IPS-20b (cell line): ENCODE measurements around the gene FIG4.
"Not testable (repeated sequence)": the region's sequence is repeated elsewhere in the genome, so short reads cannot be mapped to it uniquely, and the experiment has no call there.

Experiments
- H3K27ac ChIP-seq: one replicate; pipeline ENCODE4 v1.5.1; 2013; ENCODE audit warnings: low read length
- H3K27me3 ChIP-seq: 2 replicates; pipeline ENCODE4 v1.6.1; 2013; ENCODE audit warnings: mild to moderate bottlenecking, low read length, inconsistent platforms; ENCODE audit not compliant: insufficient read depth
- H3K36me3 ChIP-seq: 2 replicates; pipeline ENCODE4 v1.6.1; 2013; ENCODE audit warnings: low read depth, mild to moderate bottlenecking, inconsistent platforms, low read length, moderate library complexity; ENCODE audit not compliant: insufficient read depth
- H3K4me1 ChIP-seq: 2 replicates; pipeline ENCODE4 v1.6.1; 2013; ENCODE audit warnings: mild to moderate bottlenecking, control low read depth, inconsistent platforms, low read length, moderate library complexity; ENCODE audit not compliant: insufficient read depth
- H3K4me3 ChIP-seq: 2 replicates; pipeline ENCODE4 v1.5.1; 2013; ENCODE audit warnings: mild to moderate bottlenecking, low read length, inconsistent platforms
- H3K9ac ChIP-seq: 2 replicates; pipeline ENCODE4 v1.6.1; 2013; ENCODE audit warnings: low read depth, mild to moderate bottlenecking, inconsistent platforms, low read length, moderate library complexity
- H3K9me3 ChIP-seq: 2 replicates; pipeline ENCODE4 v1.6.1; 2013; ENCODE audit warnings: mild to moderate bottlenecking, low read depth, low read length, inconsistent platforms; ENCODE audit not compliant: insufficient read depth

The FIG4 gene

GRCh38 chr6:109762166-109762565 lies 71.1 kb downstream of the FIG4 start:
- Histone ChIP-seq H3K27ac (no peak overlapping the region), H3K36me3 (peaks cover 12% of the 10 kb centered on the region), H3K4me1 (no peaks in the 10 kb centered on the region)

GRCh38 chr6:109762769-109763441 lies 71.8 kb downstream of the FIG4 start:
- Histone ChIP-seq H3K27ac (no peak overlapping the region), H3K9ac (no peak overlapping the region), H3K36me3 (peaks cover 12% of the 10 kb centered on the region), H3K9me3 (no peaks in the 10 kb centered on the region; the same call in 1 of the 2 replicates), H3K4me1 (no peaks in the 10 kb centered on the region), H3K4me3 (no peak overlapping the region), H3K27me3 (no peaks in the 10 kb centered on the region)

More at GRCh38 chr6:109762166-109762565, 71.1 kb downstream of the FIG4 start:
- no peaks in the 10 kb centered on the region for H3K27me3 ChIP-seq
- H3K4me3 ChIP-seq = no peak overlapping the region
- H3K9ac ChIP-seq = no peak overlapping the region
- H3K9me3 ChIP-seq = no peaks in the 10 kb centered on the region; the same call in 1 of the 2 replicates

GRCh38 chr6:109766167-109766566 lies 75.1 kb downstream of the FIG4 start:
- no peaks in the 10 kb centered on the region for H3K27me3 ChIP-seq
- no peaks in the 10 kb centered on the region for H3K4me1 ChIP-seq
- H3K4me3 ChIP-seq = no peak overlapping the region

GRCh38 chr6:109767961-109768360 lies 76.9 kb downstream of the FIG4 start:
- Histone ChIP-seq H3K4me3 (no peak overlapping the region), H3K9ac (no peak overlapping the region), H3K9me3 (no peaks in the 10 kb centered on the region), H3K27me3 (no peaks in the 10 kb centered on the region), H3K36me3 (peaks cover 12% of the 10 kb centered on the region), H3K4me1 (no peaks in the 10 kb centered on the region), H3K27ac (no peak overlapping the region)

More at GRCh38 chr6:109766167-109766566, 75.1 kb downstream of the FIG4 start:
- H3K9ac ChIP-seq = no peak overlapping the region
- H3K9me3 ChIP-seq = no peaks in the 10 kb centered on the region
- no peak overlapping the region for H3K27ac ChIP-seq
- peaks cover 12% of the 10 kb centered on the region for H3K36me3 ChIP-seq

- H3K36me3 ChIP-seq = peaks cover 12% of the 10 kb centered on the region
- H3K9ac ChIP-seq = no peak overlapping the region
- no peaks in the 10 kb centered on the region for H3K9me3 ChIP-seq
Observed at GRCh38 chr6:109768485-109768884, 77.4 kb downstream of the FIG4 start.

GRCh38 chr6:109769213-109769612 lies 78.1 kb downstream of the FIG4 start:
- Histone ChIP-seq H3K4me1 (no peaks in the 10 kb centered on the region), H3K36me3 (peaks cover 12% of the 10 kb centered on the region), H3K27me3 (no peaks in the 10 kb centered on the region), H3K9me3 (no peaks in the 10 kb centered on the region), H3K9ac (no peak overlapping the region), H3K27ac (no peak overlapping the region), H3K4me3 (no peak overlapping the region)

More at GRCh38 chr6:109768485-109768884, 77.4 kb downstream of the FIG4 start:
- H3K4me1 ChIP-seq = no peaks in the 10 kb centered on the region
- H3K27ac ChIP-seq = no peak overlapping the region
- no peak overlapping the region for H3K4me3 ChIP-seq
- no peaks in the 10 kb centered on the region for H3K27me3 ChIP-seq

- Histone ChIP-seq H3K4me3 (no peak overlapping the region), H3K9ac (no peak overlapping the region), H3K4me1 (no peaks in the 10 kb centered on the region), H3K9me3 (no peaks in the 10 kb centered on the region), H3K27me3 (no peaks in the 10 kb centered on the region), H3K27ac (no peak overlapping the region), H3K36me3 (peaks cover 9% of the 10 kb centered on the region)
Observed at GRCh38 chr6:109770047-109770446, 79.0 kb downstream of the FIG4 start.

GRCh38 chr6:109770779-109771178 lies 79.7 kb downstream of the FIG4 start:
- Histone ChIP-seq H3K9me3 (no peaks in the 10 kb centered on the region), H3K27ac (no peak overlapping the region), H3K4me3 (no peak overlapping the region), H3K27me3 (no peaks in the 10 kb centered on the region), H3K9ac (no peak overlapping the region), H3K4me1 (no peaks in the 10 kb centered on the region), H3K36me3 (peaks cover 7% of the 10 kb centered on the region)

DNA sequence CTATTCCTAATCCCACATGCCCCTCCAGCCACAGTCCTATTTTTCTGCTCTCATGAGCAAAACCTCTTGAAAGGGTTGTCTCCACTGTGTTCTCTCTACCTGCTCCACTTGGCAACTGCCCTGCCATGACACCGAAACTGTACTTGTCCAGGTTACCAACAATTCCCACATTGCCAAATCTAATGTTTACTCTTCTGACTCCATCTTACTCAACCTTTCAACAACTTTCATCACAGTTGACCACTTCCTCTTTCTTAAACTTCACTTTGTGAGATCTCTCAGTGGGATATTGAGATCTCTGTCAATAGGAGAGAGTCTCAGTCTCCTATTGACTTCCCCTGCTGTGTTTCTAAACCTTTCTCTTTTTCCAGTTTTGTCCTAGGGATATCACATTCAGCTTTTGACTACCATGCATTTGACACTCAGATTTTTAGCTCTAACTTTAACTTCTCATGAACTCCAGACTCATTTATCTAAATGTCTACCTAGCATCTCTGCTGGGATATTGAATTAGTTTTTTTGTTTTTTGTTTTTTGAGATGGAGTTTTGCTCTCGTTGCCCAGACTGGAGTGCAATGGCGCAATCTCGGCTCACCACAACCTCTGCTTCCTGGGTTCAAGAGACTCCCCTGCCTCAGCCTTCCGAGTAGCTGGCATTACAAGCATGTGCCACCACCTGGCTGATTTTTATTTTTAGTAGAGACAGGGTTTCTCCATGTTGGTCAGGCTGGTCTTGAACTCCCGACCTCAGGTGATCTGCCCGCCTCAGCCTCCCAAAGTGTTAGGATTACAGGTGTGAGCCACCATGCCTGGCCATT lies 81.1 kb downstream of the FIG4 start:
- not testable (repeated sequence) for H3K9ac ChIP-seq, H3K27me3 ChIP-seq, H3K4me1 ChIP-seq, H3K4me3 ChIP-seq, H3K36me3 ChIP-seq, H3K27ac ChIP-seq, H3K9me3 ChIP-seq

GRCh38 chr6:109772883-109773431 lies 81.9 kb downstream of the FIG4 start:
- Histone ChIP-seq H3K4me3 (no peak overlapping the region), H3K9ac (no peak overlapping the region), H3K36me3 (no peaks in the 10 kb centered on the region), H3K4me1 (no peaks in the 10 kb centered on the region), H3K27me3 (no peaks in the 10 kb centered on the region), H3K27ac (no peak overlapping the region), H3K9me3 (no peaks in the 10 kb centered on the region)

DNA sequence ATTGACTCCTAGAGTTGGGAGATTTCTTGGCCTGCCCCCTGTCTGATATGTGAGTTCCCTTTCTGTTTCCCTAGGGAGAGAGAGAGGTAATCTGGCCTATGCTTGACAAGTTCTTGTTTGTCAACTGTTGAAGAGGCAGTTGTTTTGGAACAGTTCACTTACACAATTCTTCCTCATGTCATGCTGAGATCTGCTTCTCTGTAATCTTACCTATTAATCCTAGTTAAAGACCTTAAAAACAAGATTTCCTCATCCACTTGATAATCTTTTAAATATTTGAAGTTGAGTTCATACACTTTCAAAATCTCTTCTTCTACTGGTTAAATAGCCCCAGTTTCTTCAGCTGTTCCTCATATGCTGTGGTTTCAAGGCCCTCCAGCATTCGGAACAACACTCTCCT lies 89.9 kb downstream of the FIG4 start:
- peaks cover 3% of the 10 kb centered on the region for H3K36me3 ChIP-seq

More for the DNA sequence above, 89.9 kb downstream of the FIG4 start:
- H3K27me3 ChIP-seq = no peaks in the 10 kb centered on the region
- H3K4me1 ChIP-seq = no peaks in the 10 kb centered on the region
- no peaks in the 10 kb centered on the region for H3K9me3 ChIP-seq
- no peak overlapping the region for H3K9ac ChIP-seq
- H3K4me3 ChIP-seq = no peak overlapping the region
- H3K27ac ChIP-seq = no peak overlapping the region
